H1 (cell line): ENCODE data around the gene DIDO1. TPM values are rescaled to one million over a fixed set of nuclear protein-coding genes. Genes with fewer than 3 reads are reported as not detected.

Experiments
- CTCF ChIA-PET: fragments of 300-600 bp; sonication (Branson Sonifier 250); formaldehyde crosslinking; loops from one replicate; lab custom pipeline; 2021; ENCODE audit not compliant: partially characterized antibody; lab: Charles Lee
- POLR2A ChIA-PET: fragments of 300-600 bp; sonication (Branson Sonifier 250); formaldehyde crosslinking; loops from one replicate; lab custom pipeline; 2021; ENCODE audit warnings: inconsistent platforms; ENCODE audit not compliant: partially characterized antibody; lab: Charles Lee
- DNase-seq, 2 experiments: peaks; one replicate each; pipeline versions ENCODE4 v3.0.0 to v3.0.0-alpha.2; 2010 to 2022; ENCODE audit warnings: low spot score in 2 of 2, low read depth in 1 of 2, mixed read lengths in 1 of 2
- FAIRE-seq: peaks from 2 replicates; lab custom pipeline; 2011; peaks lifted over from hg19 to GRCh38; lab: Jason Lieb, UNC
- H2AFZ ChIP-seq: 2 replicates; pipeline ENCODE4 v1.8.1; 2012; ENCODE audit warnings: low read length, inconsistent platforms
- H2AK5ac ChIP-seq: 2 replicates; pipeline ENCODE4 v1.6.1; 2013; ENCODE audit warnings: low read depth, low read length
- H2BK120ac ChIP-seq: replicated peaks from 2 replicates; pipeline ENCODE3; 2013; ENCODE audit warnings: low read depth, low read length, inconsistent platforms
- H2BK12ac ChIP-seq: 2 replicates; pipeline ENCODE4 v1.6.1; 2013; ENCODE audit warnings: low read depth, low read length
- H2BK15ac ChIP-seq: 2 replicates; pipeline ENCODE4 v1.6.1; 2013; ENCODE audit warnings: low read length
- H2BK20ac ChIP-seq: 2 replicates; pipeline ENCODE4 v1.6.1; 2013; ENCODE audit warnings: low read length
- H2BK5ac ChIP-seq: 2 replicates; pipeline ENCODE4 v1.6.1; 2013; ENCODE audit warnings: low read depth, low read length
- H3K14ac ChIP-seq: 2 replicates; pipeline ENCODE4 v1.6.1; 2013; ENCODE audit warnings: inconsistent platforms; ENCODE audit not compliant: insufficient read length
- H3K18ac ChIP-seq: 2 replicates; pipeline ENCODE4 v1.6.1; 2013; ENCODE audit warnings: low read length; ENCODE audit errors: extremely low read depth
- H3K23ac ChIP-seq: 2 replicates; pipeline ENCODE4 v1.6.1; 2013; ENCODE audit warnings: inconsistent platforms; ENCODE audit not compliant: insufficient read length
- H3K23me2 ChIP-seq: 2 replicates; pipeline ENCODE4 v1.6.1; 2013; ENCODE audit warnings: low read depth, low read length
- H3K27ac ChIP-seq: 2 replicates; pipeline ENCODE4 v1.6.1; 2011; ENCODE audit warnings: low read depth, low read length, inconsistent platforms
- H3K27me3 ChIP-seq, 4 experiments: replicated peaks in 1 of 4; 1 replicate in 1 of 4; 2 replicates in 3 of 4; pipeline versions ENCODE4 v1.6.1 to v1.8.1; 2011 to 2013; ENCODE audit warnings: low read length in 3 of 4, mild to moderate bottlenecking in 3 of 4, inconsistent platforms in 2 of 4, mixed read lengths in 2 of 4, moderate library complexity in 1 of 4; ENCODE audit not compliant: control insufficient read depth in 3 of 4, insufficient read depth in 3 of 4; ENCODE audit errors: extremely low read depth in 1 of 4
- H3K36me3 ChIP-seq, 4 experiments: 2 replicates each; pipeline versions ENCODE4 v1.6.1 to v1.8.1; 2011 to 2013; ENCODE audit warnings: mild to moderate bottlenecking in 4 of 4, low read length in 3 of 4, moderate library complexity in 2 of 4, control low read depth in 1 of 4, inconsistent platforms in 1 of 4; ENCODE audit not compliant: insufficient read depth in 4 of 4, control insufficient read depth in 2 of 4
- H3K4ac ChIP-seq: replicated peaks from 2 replicates; pipeline ENCODE3; 2013; ENCODE audit warnings: low read length, low read depth, mixed read lengths, inconsistent platforms; ENCODE audit not compliant: insufficient read length
- H3K4me1 ChIP-seq, 4 experiments: replicated peaks in 1 of 4; 1 replicate in 1 of 4; 2 replicates in 3 of 4; pipeline versions ENCODE4 v1.6.1 to v1.8.1; 2011 to 2013; ENCODE audit warnings: low read length in 3 of 4, inconsistent platforms in 2 of 4, mixed read lengths in 1 of 4; ENCODE audit not compliant: insufficient read depth in 4 of 4, control insufficient read depth in 3 of 4
- H3K4me2 ChIP-seq, 2 experiments: 2 replicates each; pipeline versions ENCODE4 v1.6.1 to v1.8.1; 2011 to 2013; ENCODE audit warnings: low read depth in 2 of 2, low read length in 2 of 2, control low read depth in 1 of 2, inconsistent platforms in 1 of 2, mild to moderate bottlenecking in 1 of 2; ENCODE audit not compliant: insufficient read depth in 1 of 2
- H3K4me3 ChIP-seq, 4 experiments: fragments of 200-600, 300-600 bp in 1 of 4; sonication (generic), shearing (Covaris generic), sonication (Bioruptor Twin) in 1 of 4; 2 replicates each; pipeline versions ENCODE4 v1.5.1 to v1.8.1; 2011 to 2016; ENCODE audit warnings: low read length in 4 of 4, low read depth in 3 of 4, control low read depth in 2 of 4, inconsistent platforms in 2 of 4, mild to moderate bottlenecking in 2 of 4, mixed read lengths in 1 of 4, moderate library complexity in 1 of 4; ENCODE audit not compliant: insufficient read depth in 2 of 4; ENCODE audit errors: extremely low read depth in 1 of 4
- H3K56ac ChIP-seq: replicated peaks from 2 replicates; pipeline ENCODE3; 2013; ENCODE audit warnings: low read depth, mild to moderate bottlenecking, mixed read lengths, low read length, inconsistent platforms; ENCODE audit not compliant: insufficient read length
- H3K79me1 ChIP-seq: 2 replicates; pipeline ENCODE4 v1.6.1; 2013; ENCODE audit warnings: low read depth, low read length, control low read depth
- H3K79me2 ChIP-seq, 2 experiments: 2 replicates each; pipeline versions ENCODE4 v1.6.1 to v1.8.1; 2012 to 2013; ENCODE audit warnings: low read length in 2 of 2, mild to moderate bottlenecking in 2 of 2, inconsistent platforms in 1 of 2; ENCODE audit not compliant: insufficient read depth in 2 of 2, control insufficient read depth in 1 of 2
- H3K9ac ChIP-seq, 4 experiments: replicated peaks in 1 of 4; 1 replicate in 1 of 4; 2 replicates in 3 of 4; pipeline versions ENCODE4 v1.6.1 to v1.8.1; 2011 to 2013; ENCODE audit warnings: low read depth in 3 of 4, low read length in 3 of 4, control low read depth in 2 of 4, mild to moderate bottlenecking in 2 of 4, moderate library complexity in 2 of 4, inconsistent platforms in 1 of 4; ENCODE audit errors: extremely low read depth in 1 of 4
- H3K9me3 ChIP-seq, 2 experiments: 2 replicates each; pipeline versions ENCODE4 v1.6.1 to v1.8.1; 2012 to 2013; ENCODE audit warnings: mild to moderate bottlenecking in 2 of 2, moderate library complexity in 2 of 2, control low read depth in 1 of 2, inconsistent platforms in 1 of 2, low read depth in 1 of 2, low read length in 1 of 2, mixed read lengths in 1 of 2; ENCODE audit not compliant: insufficient read depth in 2 of 2
- H4K20me1 ChIP-seq, 2 experiments: replicated peaks in 1 of 2; 2 replicates each; pipeline versions ENCODE3 to v1.8.1; 2011 to 2013; ENCODE audit warnings: inconsistent platforms in 2 of 2, low read length in 2 of 2, mild to moderate bottlenecking in 1 of 2; ENCODE audit not compliant: insufficient read depth in 2 of 2, control insufficient read depth in 1 of 2
- H4K5ac ChIP-seq: 2 replicates; pipeline ENCODE4 v1.6.1; 2013; ENCODE audit warnings: low read length, low read depth, mixed read lengths, inconsistent platforms; ENCODE audit not compliant: insufficient read length
- H4K8ac ChIP-seq: 2 replicates; pipeline ENCODE4 v1.8.0; 2013; ENCODE audit warnings: mild to moderate bottlenecking, moderate library complexity, low read length, inconsistent platforms; ENCODE audit not compliant: insufficient read depth; ENCODE audit errors: extremely low read depth
- H4K91ac ChIP-seq: replicated peaks from 2 replicates; pipeline ENCODE3; 2013; ENCODE audit warnings: low read length, mixed read lengths, inconsistent platforms; ENCODE audit not compliant: insufficient read length
- BCL11A ChIP-seq, 2 experiments: IDR thresholded peaks; one replicate each; pipeline ENCODE4 v1.6.1; 2011; ENCODE audit warnings: low read depth in 2 of 2, low read length in 2 of 2, mild to moderate bottlenecking in 2 of 2
- CEBPB ChIP-seq: IDR thresholded peaks from 2 replicates; pipeline ENCODE4 v1.6.1; 2012; ENCODE audit warnings: low read depth, low read length
- CHD1 ChIP-seq: IDR thresholded peaks from 2 replicates; pipeline ENCODE4 v1.6.1; 2012; ENCODE audit warnings: low read depth, low read length, improper control_type of control experiment
- HDAC2 ChIP-seq, 2 experiments: fragments of 300-600 bp in 1 of 2; sonication (generic) in 1 of 2; IDR thresholded peaks; 2 replicates each; pipeline ENCODE4 v1.6.1; 2011 to 2012; ENCODE audit warnings: low read depth in 2 of 2, low read length in 2 of 2, mild to moderate bottlenecking in 2 of 2, moderate library complexity in 2 of 2, borderline replicate concordance in 1 of 2, inconsistent platforms in 1 of 2
- NRF1 ChIP-seq: IDR thresholded peaks from 2 replicates; pipeline ENCODE4 v1.6.1; 2011; ENCODE audit warnings: mild to moderate bottlenecking, low read depth, low read length, improper control_type of control experiment
- RBBP5 ChIP-seq: IDR thresholded peaks from 2 replicates; pipeline ENCODE4 v1.7.1; 2012; ENCODE audit warnings: low read depth, mild to moderate bottlenecking, inconsistent platforms, low read length, moderate library complexity, borderline replicate concordance
- SIX5 ChIP-seq: IDR thresholded peaks from 2 replicates; pipeline ENCODE4 v1.6.1; 2011; ENCODE audit warnings: mild to moderate bottlenecking, low read depth, low read length
- TAF7 ChIP-seq: optimal IDR thresholded peaks from 2 replicates; pipeline ENCODE3; 2011; ENCODE audit warnings: low read depth, mild to moderate bottlenecking, inconsistent platforms, low read length, moderate library complexity, borderline replicate concordance
- WGBS, 2 experiments: shearing (Covaris generic) in 1 of 2; methylation state at CpG; one replicate each; pipeline versions ENCODE4 v1.1.6 to v1.1.7; 2013 to 2015; ENCODE audit warnings: low lambda C conversion rate in 2 of 2, mixed read lengths in 2 of 2, inconsistent platforms in 1 of 2, low coverage in 1 of 2, missing lambda C conversion rate in 1 of 2; ENCODE audit not compliant: insufficient replicate concordance in 2 of 2, insufficient coverage in 1 of 2, insufficient read length in 1 of 2; ENCODE audit errors: extremely low coverage in 1 of 2, missing lambda C conversion rate in 1 of 2; 5-methylcytosine and 5-hydroxymethylcytosine counted together
- polyA plus RNA-seq, 7 experiments: library from polyadenylated mRNA; depleted of rRNA in 3 of 7; stranded (reverse) in 5 of 7; unstranded in 2 of 7; fragments of >200 nt in 5 of 7; fragments of 200-250 nt in 2 of 7; gene quantifications; 1 replicate in 5 of 7; 2 replicates in 1 of 7; 4 replicates in 1 of 7; pipeline versions ENCODE4 v1.2.1 to v1.2.3, GENCODE V29; 2011 to 2013; ENCODE audit warnings: missing spikeins in 2 of 7, mixed read lengths in 2 of 7
- total RNA-seq: library from RNA; stranded (reverse); fragmentation: NEBNext Ultra II Directional; extraction: Animal tissue kit (Norgen Biotek cat#: 25700); gene quantifications from 2 replicates; pipeline ENCODE4 v1.2.1, GENCODE V29; 2021

Gene DIDO1
- total and polyA plus RNA-seq, 2 of the 8 experiments (the other 6 are each of a cell fraction or from before 2014, with no cell fraction given), result 53.6 to 82.8 TPM

DNA sequence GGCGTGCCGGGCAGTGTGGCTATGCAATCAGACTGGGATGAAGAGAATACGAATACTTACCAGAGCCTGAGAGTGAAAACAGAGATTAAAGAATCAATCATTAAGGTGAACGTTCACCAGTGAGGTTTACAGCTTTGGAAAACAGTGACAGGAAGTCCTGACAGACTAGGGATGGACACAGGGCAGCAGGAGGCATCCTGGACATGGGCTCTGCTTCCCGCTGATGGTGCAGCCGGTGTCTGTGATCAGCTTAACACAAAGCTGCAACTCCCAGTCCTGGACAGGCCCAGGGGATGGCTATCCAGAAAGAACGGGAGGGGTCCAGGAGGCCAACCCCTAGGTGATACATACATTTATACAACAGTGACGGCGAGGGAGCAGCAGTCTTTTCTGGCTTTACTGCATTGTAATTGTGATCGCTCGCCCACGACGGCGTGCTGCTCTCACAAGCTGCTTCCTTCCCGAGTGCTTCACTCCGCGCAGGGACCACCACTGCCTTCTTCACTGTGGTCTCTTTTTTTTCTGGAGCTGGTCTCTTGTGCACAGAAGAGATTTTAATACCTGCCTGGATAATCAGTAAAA is 20.7 kb downstream of the DIDO1 start:
- no peaks in the 10 kb centered on the region for H3K9me3 ChIP-seq
- no peak overlapping the region for H2AK5ac ChIP-seq
- no peak overlapping the region for H3K23ac ChIP-seq
- FAIRE-seq (no peak), DNase-seq (no peak)
- H3K14ac ChIP-seq, result no peak overlapping the region
- peaks cover 18% of the 10 kb centered on the region for H3K79me1 ChIP-seq
- H3K4me3 ChIP-seq, result no peak overlapping the region
- peaks cover under 1 to 2% (median under 1%) of the 10 kb centered on the region in 4 experiments; a peak in 6 of 7 replicates for H3K4me1 ChIP-seq
- no peak overlapping the region for H2BK12ac ChIP-seq
- H3K27ac ChIP-seq, result no peak overlapping the region
- no peak overlapping the region for H3K18ac ChIP-seq
- H2BK120ac ChIP-seq, result no peak overlapping the region
- 94% methylated on average over 17 of the region's 17 CpGs; no CpG with 5 or more reads in 1 of the 2 experiments for WGBS, 2 experiments
- no peak overlapping the region for H3K4me2 ChIP-seq
- H4K91ac ChIP-seq, result no peak overlapping the region
- POLR2A ChIA-PET, result interaction anchor here (0.7 to 13.6 kb wide), 2 partner anchors 18 to 20 kb away, joined by 3 to 156 read pairs; partner anchors contain the start of gene DIDO1
- no peak overlapping the region for H4K5ac ChIP-seq
- no peak overlapping the region for H2AFZ ChIP-seq
- no peak overlapping the region for H3K4ac ChIP-seq
- no peak overlapping the region for H3K9ac ChIP-seq
- H3K23me2 ChIP-seq, result no peaks in the 10 kb centered on the region
- H2BK5ac ChIP-seq, result no peak overlapping the region
- peaks cover 16 to 41% of the 10 kb centered on the region in 2 experiments for H4K20me1 ChIP-seq
- H4K8ac ChIP-seq, result no peak overlapping the region
- H2BK15ac ChIP-seq, result no peak overlapping the region
- H3K56ac ChIP-seq, result no peak overlapping the region
- H2BK20ac ChIP-seq, result no peak overlapping the region
- H3K36me3 ChIP-seq, result peaks cover 48 to 86% (median 72%) of the 10 kb centered on the region in 4 experiments
- H3K79me2 ChIP-seq, result peaks cover 0 to 31% of the 10 kb centered on the region in 2 experiments; a peak in 3 of 4 replicates
- CTCF ChIA-PET, result interaction anchor here (0.9 to 3.0 kb wide), 3 partner anchors 9 to 64 kb away, joined by 3 to 10 read pairs (median 6); no protein-coding TSS in a partner anchor
- no peak for TF ChIP-seq RBBP5
- no peak for TF ChIP-seq HDAC2 (IDR thresholded peaks at IDR 0.05; ENCODE audit: borderline replicate concordance in 1 of 2, low read depth in 2 of 2, low read length in 2 of 2)
- no peak for TF ChIP-seq TAF7
- TF ChIP-seq CHD1, result no peak
- TF ChIP-seq SIX5, result no peak
- no peak for TF ChIP-seq NRF1
- no peak for TF ChIP-seq BCL11A (IDR thresholded peaks at IDR 0.05; ENCODE audit: low read depth in 2 of 2, low read length in 2 of 2)
- no peak for TF ChIP-seq CEBPB
- no peaks in the 10 kb centered on the region for H3K27me3 ChIP-seq
